Nephron progenitor cell (in vitro differentiated cells): ENCODE measurements around the gene ADD1.
A peak's percentile ranks its signal among the peaks of the same experiment; 100 is the strongest.

Experiments used
- DNase-seq: peaks from one replicate; pipeline ENCODE4 v3.0.0; 2021
- H3K27ac Mint-ChIP-seq: 2 replicates; pipeline ENCODE4 v1.8.0; 2021; ENCODE audit warnings: mild to moderate bottlenecking, moderate library complexity, mixed read lengths
- H3K27me3 Mint-ChIP-seq: 2 replicates; pipeline ENCODE4 v1.8.0; 2021; ENCODE audit warnings: mild to moderate bottlenecking, low read depth, mixed read lengths; ENCODE audit not compliant: poor library complexity
- H3K36me3 Mint-ChIP-seq: 2 replicates; pipeline ENCODE4 v1.8.0; 2021; ENCODE audit warnings: low read depth, mixed read lengths
- H3K4me1 Mint-ChIP-seq: 2 replicates; pipeline ENCODE4 v1.8.0; 2021; ENCODE audit warnings: mixed read lengths
- H3K4me3 Mint-ChIP-seq: 2 replicates; pipeline ENCODE4 v1.8.0; 2021; ENCODE audit warnings: mild to moderate bottlenecking, moderate library complexity, mixed read lengths
- H3K9me3 Mint-ChIP-seq: 2 replicates; pipeline ENCODE4 v1.8.0; 2021; ENCODE audit warnings: mild to moderate bottlenecking, moderate library complexity, mixed read lengths
- CTCF ChIP-seq: fragments of 200-600 bp; sonication (generic); IDR thresholded peaks from 2 replicates; pipeline ENCODE4 v1.5.0; 2021; ENCODE audit warnings: antibody characterized with exemption

Gene ADD1

GRCh38 chr4:2797545-2798305 lies 45.9 kb upstream of the ADD1 start:
- peaks cover 58% of the 10 kb centered on the region for H3K4me1 Mint-ChIP-seq
- no peak overlapping the region for H3K4me3 Mint-ChIP-seq
- no peaks in the 10 kb centered on the region for H3K36me3 Mint-ChIP-seq
- H3K9me3 Mint-ChIP-seq: no peaks in the 10 kb centered on the region
- no peak for TF ChIP-seq CTCF
- H3K27ac Mint-ChIP-seq: peak overlapping the region; percentile 32
- no peak for DNase-seq
- peaks cover 11% of the 10 kb centered on the region for H3K27me3 Mint-ChIP-seq

GRCh38 chr4:2798399-2799223 lies 45.0 kb upstream of the ADD1 start:
- no peak for DNase-seq
- TF ChIP-seq CTCF: no peak

GRCh38 chr4:2799224-2799911 lies 44.3 kb upstream of the ADD1 start:
- peaks cover 51% of the 10 kb centered on the region for H3K4me1 Mint-ChIP-seq
- peaks cover 3% of the 10 kb centered on the region for H3K27me3 Mint-ChIP-seq
- TF ChIP-seq CTCF: no peak
- peak; percentile 12 for DNase-seq
- H3K4me3 Mint-ChIP-seq: no peak overlapping the region
- no peaks in the 10 kb centered on the region for H3K36me3 Mint-ChIP-seq
- H3K27ac Mint-ChIP-seq: peak overlapping the region; percentile 66
- no peaks in the 10 kb centered on the region for H3K9me3 Mint-ChIP-seq

More at GRCh38 chr4:2798399-2799223, 45.0 kb upstream of the ADD1 start:
- Mint-ChIP-seq H3K9me3 (no peaks in the 10 kb centered on the region), H3K27me3 (peaks cover 11% of the 10 kb centered on the region), H3K4me3 (no peak overlapping the region), H3K4me1 (peaks cover 56% of the 10 kb centered on the region), H3K36me3 (no peaks in the 10 kb centered on the region), H3K27ac (peak overlapping the region; percentile 32)

- H3K4me3 Mint-ChIP-seq: no peak overlapping the region
- no peak overlapping the region for H3K27ac Mint-ChIP-seq
- DNase-seq: peak; percentile 12
- TF ChIP-seq CTCF: no peak
- peaks cover 43% of the 10 kb centered on the region for H3K4me1 Mint-ChIP-seq
- peaks cover 2% of the 10 kb centered on the region for H3K27me3 Mint-ChIP-seq
- H3K36me3 Mint-ChIP-seq: no peaks in the 10 kb centered on the region
- no peaks in the 10 kb centered on the region for H3K9me3 Mint-ChIP-seq
Measured at GRCh38 chr4:2799971-2800690, 43.5 kb upstream of the ADD1 start.

GRCh38 chr4:2800691-2801596 lies 42.7 kb upstream of the ADD1 start:
- peak overlapping the region; percentile 90 for H3K27ac Mint-ChIP-seq
- H3K36me3 Mint-ChIP-seq: no peaks in the 10 kb centered on the region
- H3K9me3 Mint-ChIP-seq: no peaks in the 10 kb centered on the region
- H3K4me3 Mint-ChIP-seq: peak overlapping the region; percentile 30
- H3K4me1 Mint-ChIP-seq: peaks cover 39% of the 10 kb centered on the region
- peak; percentile 71 for DNase-seq
- peaks cover 2% of the 10 kb centered on the region for H3K27me3 Mint-ChIP-seq
- no peak for TF ChIP-seq CTCF
